GM19397 (cell line): ENCODE measurements around the gene CMTM8.
A peak's percentile ranks its signal among the peaks of the same experiment; 100 is the strongest.

Source experiments
- ATAC-seq: cut with Tn5 transposase; IDR thresholded peaks from one replicate; pipeline ENCODE4 v1.9.1; 2021; ENCODE audit warnings: mild to moderate bottlenecking, moderate library complexity; ENCODE audit not compliant: unreplicated experiment

CMTM8 gene

DNA sequence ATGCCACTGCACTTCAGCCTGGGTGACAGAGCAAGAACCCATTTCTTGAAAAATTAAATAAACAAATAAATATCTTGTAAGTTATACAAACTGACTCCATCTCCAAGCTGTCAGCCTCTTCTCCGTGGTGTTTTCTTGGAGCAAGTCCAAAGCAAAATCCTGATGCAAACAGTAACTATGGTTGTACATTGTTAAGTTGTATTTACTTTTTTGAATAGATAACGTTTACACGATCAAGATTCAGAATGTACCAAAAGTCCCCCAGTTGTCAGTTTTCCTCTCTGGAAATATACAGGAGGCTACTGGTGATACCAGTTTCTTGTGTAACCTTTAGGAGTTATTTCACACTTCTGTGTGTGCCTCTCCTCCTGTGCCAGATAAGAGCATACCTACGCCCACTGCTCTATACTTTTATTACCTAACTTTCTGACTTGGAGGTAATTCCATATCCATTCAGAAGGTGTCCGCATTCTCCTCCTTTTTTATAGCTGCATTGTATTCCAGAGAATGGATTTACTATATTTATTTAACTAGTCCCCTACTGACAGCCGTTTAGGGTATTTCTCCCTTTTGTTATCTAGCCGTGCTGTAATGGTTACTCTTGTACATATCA, 167.3 kb downstream of the CMTM8 start:
- ATAC-seq, result no peak

GRCh38 chr3:32406486-32407408, 168.3 kb downstream of the CMTM8 start:
- ATAC-seq, result no peak

GRCh38 chr3:32410367-32411246, 172.1 kb downstream of the CMTM8 start:
- ATAC-seq, result no peak

GRCh38 chr3:32411442-32411841, 173.0 kb downstream of the CMTM8 start:
- no peak for ATAC-seq

DNA sequence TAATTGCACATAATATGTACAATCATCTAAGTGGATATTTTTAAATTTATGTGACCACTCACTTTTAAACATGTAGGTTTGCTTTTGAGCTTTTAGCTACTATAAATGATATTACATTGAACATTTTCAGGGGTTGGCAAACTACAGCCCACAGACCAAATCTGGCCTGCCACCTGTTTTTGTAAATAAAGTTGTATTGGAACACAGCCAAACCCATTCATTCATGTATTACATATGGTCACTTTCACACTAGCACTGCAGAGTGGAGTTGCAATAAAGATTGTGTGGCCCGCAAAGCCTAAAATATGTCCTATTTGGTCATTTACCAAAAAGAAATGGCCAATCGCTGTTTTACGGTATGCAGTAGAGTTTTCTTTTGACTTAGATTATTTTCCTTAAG, 174.4 kb downstream of the CMTM8 start:
- no peak for ATAC-seq

DNA sequence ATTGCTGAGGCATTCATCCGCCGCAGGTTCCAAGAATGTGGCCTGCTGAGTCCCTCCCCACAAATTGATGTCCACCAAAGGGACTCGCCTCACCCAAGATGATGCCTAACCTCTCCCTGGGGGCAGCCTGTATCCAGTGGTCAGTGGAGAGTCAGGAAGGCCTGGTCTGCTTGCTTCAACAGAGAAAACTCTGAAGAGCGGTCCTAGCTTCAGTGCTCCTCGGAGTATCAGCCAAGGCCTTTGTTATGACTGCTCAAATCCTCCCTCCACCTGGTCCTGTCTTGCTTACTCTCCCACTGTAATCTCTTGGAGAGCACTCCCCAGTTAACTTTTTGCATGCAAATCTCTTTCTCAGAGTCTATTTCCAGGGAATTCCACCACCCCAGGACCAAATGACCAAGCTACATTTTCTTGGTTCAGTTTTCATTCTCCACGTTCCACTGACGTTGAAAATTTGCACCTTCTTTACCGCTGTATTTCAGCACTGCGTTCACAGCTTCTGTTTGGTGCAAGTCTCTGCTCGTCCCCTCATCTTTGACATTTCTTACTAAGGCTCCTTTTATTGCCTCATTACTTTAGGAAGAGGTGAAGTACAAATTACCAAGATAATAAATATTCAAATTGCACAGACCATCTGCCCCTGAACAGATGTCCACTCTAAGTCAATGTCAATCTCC, 175.5 kb downstream of the CMTM8 start:
- ATAC-seq, result no peak

GRCh38 chr3:32414522-32415202, 176.2 kb downstream of the CMTM8 start:
- ATAC-seq, result peak; percentile 64

DNA sequence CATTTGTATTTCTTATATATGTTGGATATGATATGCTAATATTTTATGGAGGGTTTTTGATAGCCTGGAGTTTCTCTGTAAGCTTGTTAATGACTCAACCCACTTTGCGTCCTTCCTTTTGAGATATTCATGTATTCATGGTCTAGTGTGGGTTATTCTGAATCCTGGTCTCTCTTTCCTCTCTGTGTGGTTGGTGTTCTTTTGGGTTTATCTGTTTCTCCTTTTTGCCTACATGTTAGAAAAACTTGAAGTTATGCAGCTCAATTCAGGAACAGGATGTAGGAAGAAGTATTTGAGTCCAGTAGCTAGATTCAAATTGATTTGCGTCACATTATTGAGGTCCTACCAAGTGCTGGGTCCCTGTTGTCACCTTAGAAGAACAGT, 181.3 kb downstream of the CMTM8 start:
- no peak for ATAC-seq
